ENCODE results near the gene PARP14.

- TF ChIP-seq CTCF (IDR thresholded peaks at IDR 0.05; ENCODE audit: poor library complexity, severe bottlenecking) = no peak
- no peak for TF ChIP-seq REST (IDR thresholded peaks at IDR 0.05; ENCODE audit: borderline replicate concordance)
- TF ChIP-seq MXI1 (conservative IDR thresholded peaks at IDR 0.05; ENCODE audit: poor library complexity, severe bottlenecking) = no peak
- TF ChIP-seq RAD21 (conservative IDR thresholded peaks at IDR 0.05) = no peak
- TF ChIP-seq SMC3 (conservative IDR thresholded peaks at IDR 0.05; ENCODE audit: poor library complexity) = no peak
- no peak for TF ChIP-seq EZH2 (IDR thresholded peaks at IDR 0.05; ENCODE audit: borderline replicate concordance, insufficient read depth, low read length, poor library complexity, severe bottlenecking)
- no peak for TF ChIP-seq EP300 (conservative IDR thresholded peaks at IDR 0.05; ENCODE audit: poor library complexity, severe bottlenecking)
- TF ChIP-seq POLR2AphosphoS5 (IDR thresholded peaks at IDR 0.05) = no peak
These were observed 19.6 kb downstream of the PARP14 start for GRCh38 chr3:122700193-122700592.

All from neural cell (in vitro differentiated cells).